GM19328 (cell line): ENCODE results near the gene TMEM9B.
"Not testable (repeated sequence)": the region's sequence is repeated elsewhere in the genome, so short reads cannot be mapped to it uniquely, and the experiment has no call there.

ENCODE experiments used
- ATAC-seq: cut with Tn5 transposase; IDR thresholded peaks from one replicate; pipeline ENCODE4 v1.9.1; 2021; ENCODE audit warnings: mild to moderate bottlenecking, moderate library complexity; ENCODE audit not compliant: unreplicated experiment

TMEM9B gene

GRCh38 chr11:8964324-8965320 is at the start of gene TMEM9B:
Gene TMEM9B (minus strand): TSS chr11:8964442. CDS start chr11:8964313, 129 bp downstream.
- peak; percentile 78 for ATAC-seq

- no peak for ATAC-seq
Observed at GRCh38 chr11:9013373-9013772, 49.1 kb upstream of the TMEM9B start.

- ATAC-seq, result not testable (repeated sequence)
Observed at GRCh38 chr11:9009538-9009937, 45.3 kb upstream of the TMEM9B start.

GRCh38 chr11:9008661-9009060 is 44.4 kb upstream of the TMEM9B start:
- no peak for ATAC-seq

GRCh38 chr11:9008011-9008550 is 43.8 kb upstream of the TMEM9B start:
- no peak for ATAC-seq

GRCh38 chr11:9005087-9005486 is 40.8 kb upstream of the TMEM9B start:
- ATAC-seq, result no peak

- no peak for ATAC-seq
Observed at GRCh38 chr11:9004183-9004926, 40.1 kb upstream of the TMEM9B start.

- no peak for ATAC-seq
Observed at GRCh38 chr11:9003573-9004182, 39.4 kb upstream of the TMEM9B start, which contains the start of gene NRIP3. Gene NRIP3 (minus strand): TSS chr11:9004001. CDS start chr11:9003935, 66 bp downstream.

- no peak for ATAC-seq
Observed at GRCh38 chr11:9002920-9003572, 38.8 kb upstream of the TMEM9B start.

GRCh38 chr11:9001736-9002135 is 37.5 kb upstream of the TMEM9B start:
- no peak for ATAC-seq

- ATAC-seq, result no peak
Observed at GRCh38 chr11:8998017-8998416, 33.8 kb upstream of the TMEM9B start.

GRCh38 chr11:8997451-8997850 is 33.2 kb upstream of the TMEM9B start:
- ATAC-seq, result no peak

- ATAC-seq, result no peak
Observed at GRCh38 chr11:8989453-8989852, 25.2 kb upstream of the TMEM9B start.

- no peak for ATAC-seq
Observed at GRCh38 chr11:8988329-8989234, 24.3 kb upstream of the TMEM9B start.

- ATAC-seq, result no peak
Observed at GRCh38 chr11:8987446-8987845, 23.2 kb upstream of the TMEM9B start.

- ATAC-seq, result not testable (repeated sequence)
Observed at GRCh38 chr11:8986772-8987171, 22.5 kb upstream of the TMEM9B start.

GRCh38 chr11:8985462-8985861 is 21.2 kb upstream of the TMEM9B start:
- no peak for ATAC-seq

GRCh38 chr11:8983552-8983951 is 19.3 kb upstream of the TMEM9B start:
- no peak for ATAC-seq

- no peak for ATAC-seq
Observed at GRCh38 chr11:8980485-8980884, 16.2 kb upstream of the TMEM9B start.
